HL-60 (cell line): ENCODE measurements around the gene RPS14.

ENCODE experiments used
- GABPA ChIP-seq: IDR thresholded peaks from 2 replicates; pipeline ENCODE4 v1.6.1; 2012; ENCODE audit warnings: low read depth
- POLR2AphosphoS5 ChIP-seq: IDR thresholded peaks from 2 replicates; pipeline ENCODE4 v1.6.1; 2012; ENCODE audit warnings: low read depth
- SPI1 ChIP-seq: IDR thresholded peaks from 2 replicates; pipeline ENCODE4 v1.6.1; 2012; ENCODE audit warnings: low read depth, mild to moderate bottlenecking, borderline replicate concordance
- TF ChIP-seq, protein P1 (sequence below): IDR thresholded peaks from one replicate; pipeline ENCODE4 v1.5.1; 2011; ENCODE audit warnings: low read length, control low read depth, inconsistent platforms; ENCODE audit not compliant: insufficient read depth
- TF ChIP-seq, protein P2 (sequence below): IDR thresholded peaks from 2 replicates; pipeline ENCODE4 v1.6.1; 2012; ENCODE audit warnings: low read depth; ENCODE audit not compliant: insufficient replicate concordance

DNA sequence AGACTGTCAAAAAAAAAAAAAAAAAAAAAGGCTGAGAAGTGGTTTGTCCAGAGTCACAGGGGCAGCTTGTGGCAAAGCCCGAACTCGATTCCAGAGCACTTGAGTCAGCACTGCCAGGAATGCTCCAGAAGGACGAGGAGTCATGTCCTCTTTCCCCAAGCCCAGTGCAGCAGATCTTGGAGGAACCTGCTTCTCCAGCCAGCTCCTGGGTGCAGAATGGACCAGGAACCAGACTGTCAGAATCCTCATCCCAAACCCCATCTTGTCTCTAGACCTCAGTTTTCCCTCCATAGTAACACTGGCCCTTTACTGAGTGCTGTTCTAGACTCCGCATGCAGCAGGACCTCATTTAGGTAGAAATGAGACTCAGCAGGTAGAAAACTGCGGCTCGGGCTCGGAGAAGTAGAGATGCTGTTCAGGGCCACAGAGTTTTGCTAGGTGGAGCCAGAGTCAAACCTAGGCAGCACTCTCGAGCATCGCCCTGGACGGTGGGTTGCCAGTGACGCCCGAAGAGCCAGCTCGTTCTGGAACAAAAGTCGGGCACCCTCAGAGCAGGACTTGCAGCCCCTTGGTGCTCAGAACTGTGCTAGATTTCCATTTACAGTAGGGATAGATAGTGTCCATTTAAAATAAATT, 52.3 kb downstream of the RPS14 start:
- TF ChIP-seq, protein P1, sequence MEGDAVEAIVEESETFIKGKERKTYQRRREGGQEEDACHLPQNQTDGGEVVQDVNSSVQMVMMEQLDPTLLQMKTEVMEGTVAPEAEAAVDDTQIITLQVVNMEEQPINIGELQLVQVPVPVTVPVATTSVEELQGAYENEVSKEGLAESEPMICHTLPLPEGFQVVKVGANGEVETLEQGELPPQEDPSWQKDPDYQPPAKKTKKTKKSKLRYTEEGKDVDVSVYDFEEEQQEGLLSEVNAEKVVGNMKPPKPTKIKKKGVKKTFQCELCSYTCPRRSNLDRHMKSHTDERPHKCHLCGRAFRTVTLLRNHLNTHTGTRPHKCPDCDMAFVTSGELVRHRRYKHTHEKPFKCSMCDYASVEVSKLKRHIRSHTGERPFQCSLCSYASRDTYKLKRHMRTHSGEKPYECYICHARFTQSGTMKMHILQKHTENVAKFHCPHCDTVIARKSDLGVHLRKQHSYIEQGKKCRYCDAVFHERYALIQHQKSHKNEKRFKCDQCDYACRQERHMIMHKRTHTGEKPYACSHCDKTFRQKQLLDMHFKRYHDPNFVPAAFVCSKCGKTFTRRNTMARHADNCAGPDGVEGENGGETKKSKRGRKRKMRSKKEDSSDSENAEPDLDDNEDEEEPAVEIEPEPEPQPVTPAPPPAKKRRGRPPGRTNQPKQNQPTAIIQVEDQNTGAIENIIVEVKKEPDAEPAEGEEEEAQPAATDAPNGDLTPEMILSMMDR = no peak
- no peak for TF ChIP-seq POLR2AphosphoS5
- TF ChIP-seq, protein P2, sequence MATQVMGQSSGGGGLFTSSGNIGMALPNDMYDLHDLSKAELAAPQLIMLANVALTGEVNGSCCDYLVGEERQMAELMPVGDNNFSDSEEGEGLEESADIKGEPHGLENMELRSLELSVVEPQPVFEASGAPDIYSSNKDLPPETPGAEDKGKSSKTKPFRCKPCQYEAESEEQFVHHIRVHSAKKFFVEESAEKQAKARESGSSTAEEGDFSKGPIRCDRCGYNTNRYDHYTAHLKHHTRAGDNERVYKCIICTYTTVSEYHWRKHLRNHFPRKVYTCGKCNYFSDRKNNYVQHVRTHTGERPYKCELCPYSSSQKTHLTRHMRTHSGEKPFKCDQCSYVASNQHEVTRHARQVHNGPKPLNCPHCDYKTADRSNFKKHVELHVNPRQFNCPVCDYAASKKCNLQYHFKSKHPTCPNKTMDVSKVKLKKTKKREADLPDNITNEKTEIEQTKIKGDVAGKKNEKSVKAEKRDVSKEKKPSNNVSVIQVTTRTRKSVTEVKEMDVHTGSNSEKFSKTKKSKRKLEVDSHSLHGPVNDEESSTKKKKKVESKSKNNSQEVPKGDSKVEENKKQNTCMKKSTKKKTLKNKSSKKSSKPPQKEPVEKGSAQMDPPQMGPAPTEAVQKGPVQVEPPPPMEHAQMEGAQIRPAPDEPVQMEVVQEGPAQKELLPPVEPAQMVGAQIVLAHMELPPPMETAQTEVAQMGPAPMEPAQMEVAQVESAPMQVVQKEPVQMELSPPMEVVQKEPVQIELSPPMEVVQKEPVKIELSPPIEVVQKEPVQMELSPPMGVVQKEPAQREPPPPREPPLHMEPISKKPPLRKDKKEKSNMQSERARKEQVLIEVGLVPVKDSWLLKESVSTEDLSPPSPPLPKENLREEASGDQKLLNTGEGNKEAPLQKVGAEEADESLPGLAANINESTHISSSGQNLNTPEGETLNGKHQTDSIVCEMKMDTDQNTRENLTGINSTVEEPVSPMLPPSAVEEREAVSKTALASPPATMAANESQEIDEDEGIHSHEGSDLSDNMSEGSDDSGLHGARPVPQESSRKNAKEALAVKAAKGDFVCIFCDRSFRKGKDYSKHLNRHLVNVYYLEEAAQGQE = no peak
- TF ChIP-seq GABPA = no peak
- no peak for TF ChIP-seq SPI1
